K562 (cell line): ENCODE data around the gene ZBTB20. TPM values are rescaled to one million over a fixed set of nuclear protein-coding genes. Genes with fewer than 3 reads are reported as not detected.

Experiments used
- AFF1 ChIP-seq, 2 experiments: fragments of 450-650 bp; IDR thresholded peaks; 2 replicates each; pipeline ENCODE4 v1.6.1; 2018; ENCODE audit warnings: mild to moderate bottlenecking in 2 of 2, low read depth in 1 of 2; ENCODE audit not compliant: partially characterized antibody in 2 of 2
- BACH1 ChIP-seq: fragments of 200-800 bp; sonication (Bioruptor generic); IDR thresholded peaks from 2 replicates; pipeline ENCODE4 v1.6.1; 2016; ENCODE audit warnings: missing genetic modification characterization, missing compliant biosample characterization
- HOMEZ ChIP-seq: fragments of 250-450 bp; sonication (Bioruptor Pico); IDR thresholded peaks from 2 replicates; pipeline ENCODE4 v1.4.0; 2020; ENCODE audit warnings: mild to moderate bottlenecking, moderate library complexity
- KDM1A ChIP-seq, 2 experiments: fragments of 450-650 bp; IDR thresholded peaks; 2 replicates each; pipeline ENCODE4 v1.6.1; 2016; ENCODE audit warnings: mild to moderate bottlenecking in 2 of 2
- POLR2AphosphoS5 ChIP-seq: IDR thresholded peaks from 2 replicates; pipeline ENCODE4 v1.6.1; 2011; ENCODE audit warnings: mild to moderate bottlenecking, low read depth, low read length, moderate library complexity; ENCODE audit not compliant: control insufficient read depth, insufficient read depth
- SMAD4 ChIP-seq: fragments of 250-450 bp; sonication (Bioruptor Pico); conservative IDR thresholded peaks from 2 replicates; pipeline ENCODE4 v1.8.0; 2021; ENCODE audit warnings: inconsistent platforms, mild to moderate bottlenecking, moderate library complexity
- STAT5A ChIP-seq: IDR thresholded peaks from 2 replicates; pipeline ENCODE4 v1.6.1; 2012; ENCODE audit warnings: low read length, inconsistent platforms, borderline replicate concordance
- SUPT5H ChIP-seq: fragments of 450-650 bp; IDR thresholded peaks from 2 replicates; pipeline ENCODE4 v1.6.1; 2016
- ZNF778 ChIP-seq: fragments of 450-650 bp; formaldehyde crosslinking; IDR thresholded peaks from 2 replicates; pipeline ENCODE4 v1.4.0; 2020; ENCODE audit warnings: mild to moderate bottlenecking, moderate library complexity
- polyA plus RNA-seq, 8 experiments: library from polyadenylated mRNA; depleted of rRNA in 4 of 8; stranded (reverse) in 5 of 8; unstranded in 3 of 8; fragments of >200 nt; fragmentation: Nextera tagmentation in 2 of 8; fragmentation: Illumina TruSeq in 1 of 8; extraction: Ambion mirVana in 2 of 8; extraction: Trizol in 1 of 8; gene quantifications; 2 replicates each; pipeline versions ENCODE4 v1.2.1 to v1.2.3, GENCODE V29; 2011 to 2014; ENCODE audit warnings: inconsistent platforms in 1 of 8, missing spikeins in 1 of 8
- total RNA-seq, 7 experiments: library from RNA; depleted of rRNA in 6 of 7; stranded (reverse); fragments of >200 nt in 6 of 7; fragmentation: Illumina TruSeq in 2 of 7; extraction: Trizol in 2 of 7; gene quantifications; 2 replicates each; pipeline versions ENCODE4 v1.2.1 to v1.2.3, GENCODE V29; 2011 to 2021; ENCODE audit warnings: low replicate concordance in 1 of 7
- TF ChIP-seq, protein P1 (sequence below), 2 experiments: fragments of 450-650 bp in 1 of 2; IDR thresholded peaks; 2 replicates each; pipeline ENCODE4 v1.6.1; 2011 to 2017; ENCODE audit warnings: low read depth in 2 of 2, antibody characterized with exemption in 1 of 2, borderline replicate concordance in 1 of 2, low read length in 1 of 2, mild to moderate bottlenecking in 1 of 2, mixed read lengths in 1 of 2; ENCODE audit not compliant: control insufficient read depth in 1 of 2
- TF ChIP-seq, protein P2 (sequence below): fragments of 200-800 bp; sonication (Bioruptor generic); IDR thresholded peaks from 2 replicates; pipeline ENCODE4 v1.6.1; 2016; ENCODE audit warnings: missing genetic modification characterization, missing compliant biosample characterization
- TF ChIP-seq, protein P3 (sequence below): fragments of 250-450 bp; sonication (Bioruptor Pico); IDR thresholded peaks from 2 replicates; pipeline ENCODE4 v1.5.1; 2021; ENCODE audit warnings: mild to moderate bottlenecking

ZBTB20 gene
- total and polyA plus RNA-seq, 9 of the 15 experiments (the other 6 are each of a cell fraction or from before 2014, with no cell fraction given), result 0.17 to 1.7 (median 0.45) TPM

DNA sequence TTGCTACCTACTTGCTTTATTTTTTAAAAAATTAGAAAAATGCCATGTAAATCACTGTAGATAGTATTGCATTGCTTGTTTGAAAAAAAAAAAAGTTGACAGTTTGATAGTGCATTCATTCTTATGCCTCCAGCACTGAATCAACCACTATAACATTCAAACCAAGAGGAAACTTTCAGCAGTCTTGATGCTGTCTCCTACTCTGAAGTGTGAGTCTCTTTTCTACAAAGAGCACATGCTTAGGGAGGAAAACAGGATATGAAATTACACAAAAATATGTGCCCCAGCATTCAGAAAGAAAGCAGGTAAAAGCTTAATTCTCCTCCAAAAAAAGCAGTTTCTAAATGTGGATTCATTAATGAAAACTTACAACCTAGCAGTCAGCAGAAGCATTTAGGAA lies 78.3 kb downstream of the ZBTB20 start (continued):
- TF ChIP-seq, protein P1, sequence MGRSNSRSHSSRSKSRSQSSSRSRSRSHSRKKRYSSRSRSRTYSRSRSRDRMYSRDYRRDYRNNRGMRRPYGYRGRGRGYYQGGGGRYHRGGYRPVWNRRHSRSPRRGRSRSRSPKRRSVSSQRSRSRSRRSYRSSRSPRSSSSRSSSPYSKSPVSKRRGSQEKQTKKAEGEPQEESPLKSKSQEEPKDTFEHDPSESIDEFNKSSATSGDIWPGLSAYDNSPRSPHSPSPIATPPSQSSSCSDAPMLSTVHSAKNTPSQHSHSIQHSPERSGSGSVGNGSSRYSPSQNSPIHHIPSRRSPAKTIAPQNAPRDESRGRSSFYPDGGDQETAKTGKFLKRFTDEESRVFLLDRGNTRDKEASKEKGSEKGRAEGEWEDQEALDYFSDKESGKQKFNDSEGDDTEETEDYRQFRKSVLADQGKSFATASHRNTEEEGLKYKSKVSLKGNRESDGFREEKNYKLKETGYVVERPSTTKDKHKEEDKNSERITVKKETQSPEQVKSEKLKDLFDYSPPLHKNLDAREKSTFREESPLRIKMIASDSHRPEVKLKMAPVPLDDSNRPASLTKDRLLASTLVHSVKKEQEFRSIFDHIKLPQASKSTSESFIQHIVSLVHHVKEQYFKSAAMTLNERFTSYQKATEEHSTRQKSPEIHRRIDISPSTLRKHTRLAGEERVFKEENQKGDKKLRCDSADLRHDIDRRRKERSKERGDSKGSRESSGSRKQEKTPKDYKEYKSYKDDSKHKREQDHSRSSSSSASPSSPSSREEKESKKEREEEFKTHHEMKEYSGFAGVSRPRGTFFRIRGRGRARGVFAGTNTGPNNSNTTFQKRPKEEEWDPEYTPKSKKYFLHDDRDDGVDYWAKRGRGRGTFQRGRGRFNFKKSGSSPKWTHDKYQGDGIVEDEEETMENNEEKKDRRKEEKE (IDR thresholded peaks at IDR 0.05; ENCODE audit: borderline replicate concordance in 1 of 2, control insufficient read depth in 1 of 2, low read depth in 2 of 2, low read length in 1 of 2), result no peak
- TF ChIP-seq STAT5A (no peak), HOMEZ (no peak), KDM1A (IDR thresholded peaks at IDR 0.05) (no peak), SMAD4 (CRISPR knock-in tag) (no peak), BACH1 (tag) (no peak), ZNF778 (no peak), SUPT5H (no peak), POLR2AphosphoS5 (no peak), AFF1 (IDR thresholded peaks at IDR 0.05; ENCODE audit: low read depth in 1 of 2, partially characterized antibody in 2 of 2) (no peak)
- TF ChIP-seq, protein P2, sequence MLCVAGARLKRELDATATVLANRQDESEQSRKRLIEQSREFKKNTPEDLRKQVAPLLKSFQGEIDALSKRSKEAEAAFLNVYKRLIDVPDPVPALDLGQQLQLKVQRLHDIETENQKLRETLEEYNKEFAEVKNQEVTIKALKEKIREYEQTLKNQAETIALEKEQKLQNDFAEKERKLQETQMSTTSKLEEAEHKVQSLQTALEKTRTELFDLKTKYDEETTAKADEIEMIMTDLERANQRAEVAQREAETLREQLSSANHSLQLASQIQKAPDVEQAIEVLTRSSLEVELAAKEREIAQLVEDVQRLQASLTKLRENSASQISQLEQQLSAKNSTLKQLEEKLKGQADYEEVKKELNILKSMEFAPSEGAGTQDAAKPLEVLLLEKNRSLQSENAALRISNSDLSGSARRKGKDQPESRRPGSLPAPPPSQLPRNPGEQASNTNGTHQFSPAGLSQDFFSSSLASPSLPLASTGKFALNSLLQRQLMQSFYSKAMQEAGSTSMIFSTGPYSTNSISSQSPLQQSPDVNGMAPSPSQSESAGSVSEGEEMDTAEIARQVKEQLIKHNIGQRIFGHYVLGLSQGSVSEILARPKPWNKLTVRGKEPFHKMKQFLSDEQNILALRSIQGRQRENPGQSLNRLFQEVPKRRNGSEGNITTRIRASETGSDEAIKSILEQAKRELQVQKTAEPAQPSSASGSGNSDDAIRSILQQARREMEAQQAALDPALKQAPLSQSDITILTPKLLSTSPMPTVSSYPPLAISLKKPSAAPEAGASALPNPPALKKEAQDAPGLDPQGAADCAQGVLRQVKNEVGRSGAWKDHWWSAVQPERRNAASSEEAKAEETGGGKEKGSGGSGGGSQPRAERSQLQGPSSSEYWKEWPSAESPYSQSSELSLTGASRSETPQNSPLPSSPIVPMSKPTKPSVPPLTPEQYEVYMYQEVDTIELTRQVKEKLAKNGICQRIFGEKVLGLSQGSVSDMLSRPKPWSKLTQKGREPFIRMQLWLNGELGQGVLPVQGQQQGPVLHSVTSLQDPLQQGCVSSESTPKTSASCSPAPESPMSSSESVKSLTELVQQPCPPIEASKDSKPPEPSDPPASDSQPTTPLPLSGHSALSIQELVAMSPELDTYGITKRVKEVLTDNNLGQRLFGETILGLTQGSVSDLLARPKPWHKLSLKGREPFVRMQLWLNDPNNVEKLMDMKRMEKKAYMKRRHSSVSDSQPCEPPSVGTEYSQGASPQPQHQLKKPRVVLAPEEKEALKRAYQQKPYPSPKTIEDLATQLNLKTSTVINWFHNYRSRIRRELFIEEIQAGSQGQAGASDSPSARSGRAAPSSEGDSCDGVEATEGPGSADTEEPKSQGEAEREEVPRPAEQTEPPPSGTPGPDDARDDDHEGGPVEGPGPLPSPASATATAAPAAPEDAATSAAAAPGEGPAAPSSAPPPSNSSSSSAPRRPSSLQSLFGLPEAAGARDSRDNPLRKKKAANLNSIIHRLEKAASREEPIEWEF, result no peak
- TF ChIP-seq, protein P3, sequence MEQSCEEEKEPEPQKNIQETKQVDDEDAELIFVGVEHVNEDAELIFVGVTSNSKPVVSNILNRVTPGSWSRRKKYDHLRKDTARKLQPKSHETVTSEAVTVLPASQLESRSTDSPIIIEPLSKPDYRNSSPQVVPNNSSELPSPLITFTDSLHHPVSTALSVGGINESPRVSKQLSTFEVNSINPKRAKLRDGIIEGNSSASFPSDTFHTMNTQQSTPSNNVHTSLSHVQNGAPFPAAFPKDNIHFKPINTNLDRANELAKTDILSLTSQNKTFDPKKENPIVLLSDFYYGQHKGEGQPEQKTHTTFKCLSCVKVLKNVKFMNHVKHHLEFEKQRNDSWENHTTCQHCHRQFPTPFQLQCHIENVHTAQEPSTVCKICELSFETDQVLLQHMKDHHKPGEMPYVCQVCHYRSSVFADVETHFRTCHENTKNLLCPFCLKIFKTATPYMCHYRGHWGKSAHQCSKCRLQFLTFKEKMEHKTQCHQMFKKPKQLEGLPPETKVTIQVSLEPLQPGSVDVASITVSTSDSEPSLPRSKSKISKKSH, result no peak
